Kidney epithelial cell (primary cell): Measurements from ENCODE around the gene SCN10A. TPM values are rescaled to one million over a fixed set of nuclear protein-coding genes. Genes with fewer than 3 reads are reported as not detected.

Experiments
- DNase-seq: peaks from one replicate; pipeline ENCODE4 v3.0.0-alpha.2; 2010; ENCODE audit warnings: low read depth
- H3K27me3 ChIP-seq: 2 replicates; pipeline ENCODE4 v1.6.0; 2011; ENCODE audit warnings: low read length; ENCODE audit not compliant: control insufficient read depth, insufficient read depth
- H3K36me3 ChIP-seq: 2 replicates; pipeline ENCODE4 v1.5.1; 2011; ENCODE audit warnings: low read length; ENCODE audit not compliant: control insufficient read depth, insufficient read depth
- H3K4me3 ChIP-seq: 2 replicates; pipeline ENCODE4 v1.5.1; 2011; ENCODE audit warnings: low read depth, mild to moderate bottlenecking, control low read depth, low read length
- total RNA-seq: library from RNA; depleted of rRNA; stranded (reverse); fragments of >200 nt; gene quantifications from 2 replicates; pipeline ENCODE4 v1.2.3, GENCODE V29; 2015
- TF ChIP-seq, protein P1 (sequence below): IDR thresholded peaks from 2 replicates; pipeline ENCODE4 v1.5.1; 2011; ENCODE audit warnings: mild to moderate bottlenecking, moderate library complexity, low read length, control low read depth, inconsistent platforms; ENCODE audit not compliant: insufficient read depth, poor library complexity, severe bottlenecking

The SCN10A gene
- not detected in 2 replicates for total RNA-seq

- DNase-seq, result no peak
- no peaks in the 10 kb centered on the region for H3K36me3 ChIP-seq
- TF ChIP-seq, protein P1, sequence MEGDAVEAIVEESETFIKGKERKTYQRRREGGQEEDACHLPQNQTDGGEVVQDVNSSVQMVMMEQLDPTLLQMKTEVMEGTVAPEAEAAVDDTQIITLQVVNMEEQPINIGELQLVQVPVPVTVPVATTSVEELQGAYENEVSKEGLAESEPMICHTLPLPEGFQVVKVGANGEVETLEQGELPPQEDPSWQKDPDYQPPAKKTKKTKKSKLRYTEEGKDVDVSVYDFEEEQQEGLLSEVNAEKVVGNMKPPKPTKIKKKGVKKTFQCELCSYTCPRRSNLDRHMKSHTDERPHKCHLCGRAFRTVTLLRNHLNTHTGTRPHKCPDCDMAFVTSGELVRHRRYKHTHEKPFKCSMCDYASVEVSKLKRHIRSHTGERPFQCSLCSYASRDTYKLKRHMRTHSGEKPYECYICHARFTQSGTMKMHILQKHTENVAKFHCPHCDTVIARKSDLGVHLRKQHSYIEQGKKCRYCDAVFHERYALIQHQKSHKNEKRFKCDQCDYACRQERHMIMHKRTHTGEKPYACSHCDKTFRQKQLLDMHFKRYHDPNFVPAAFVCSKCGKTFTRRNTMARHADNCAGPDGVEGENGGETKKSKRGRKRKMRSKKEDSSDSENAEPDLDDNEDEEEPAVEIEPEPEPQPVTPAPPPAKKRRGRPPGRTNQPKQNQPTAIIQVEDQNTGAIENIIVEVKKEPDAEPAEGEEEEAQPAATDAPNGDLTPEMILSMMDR, result no peak
- no peak within 1 kb of the TSS for H3K4me3 ChIP-seq
- H3K27me3 ChIP-seq, result peaks cover 2% of the 10 kb centered on the region
Observed at GRCh38 chr3:38816026-38816425, at the start of gene SCN10A. SCN10A (minus strand) TSS chr3:38816217; CDS start chr3:38794010, 22,207 bp downstream.

DNA sequence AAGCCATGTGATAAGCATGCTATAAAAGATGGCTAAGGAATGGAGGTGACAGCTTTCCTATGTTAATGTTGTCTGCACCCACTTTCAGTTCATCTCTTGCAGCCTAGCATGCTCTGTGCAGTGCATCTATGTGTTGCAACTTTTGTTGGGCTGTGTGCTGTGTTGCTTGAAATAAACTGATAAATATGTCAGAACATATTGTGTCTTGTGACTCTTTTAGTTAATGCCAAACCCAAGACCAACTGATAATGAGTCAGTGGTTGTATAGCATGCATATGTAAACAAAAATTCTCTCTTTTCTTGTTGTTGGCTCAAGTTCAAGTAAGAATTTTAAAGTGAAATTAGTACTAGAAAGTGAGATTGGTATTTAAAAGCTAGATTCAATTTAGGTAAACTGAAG, 37.0 kb upstream of the SCN10A start:
- TF ChIP-seq, protein P1, result no peak
- no peak for DNase-seq
- no peak overlapping the region for H3K4me3 ChIP-seq

GRCh38 chr3:38843898-38844297, 27.9 kb upstream of the SCN10A start:
- TF ChIP-seq, protein P1, result peak; percentile 40
- no peak for DNase-seq
- Histone ChIP-seq H3K36me3 (no peaks in the 10 kb centered on the region), H3K4me3 (no peak overlapping the region), H3K27me3 (peaks cover 4% of the 10 kb centered on the region)

More for the DNA sequence above, 37.0 kb upstream of the SCN10A start:
- Histone ChIP-seq H3K27me3 (no peaks in the 10 kb centered on the region), H3K36me3 (no peaks in the 10 kb centered on the region)

DNA sequence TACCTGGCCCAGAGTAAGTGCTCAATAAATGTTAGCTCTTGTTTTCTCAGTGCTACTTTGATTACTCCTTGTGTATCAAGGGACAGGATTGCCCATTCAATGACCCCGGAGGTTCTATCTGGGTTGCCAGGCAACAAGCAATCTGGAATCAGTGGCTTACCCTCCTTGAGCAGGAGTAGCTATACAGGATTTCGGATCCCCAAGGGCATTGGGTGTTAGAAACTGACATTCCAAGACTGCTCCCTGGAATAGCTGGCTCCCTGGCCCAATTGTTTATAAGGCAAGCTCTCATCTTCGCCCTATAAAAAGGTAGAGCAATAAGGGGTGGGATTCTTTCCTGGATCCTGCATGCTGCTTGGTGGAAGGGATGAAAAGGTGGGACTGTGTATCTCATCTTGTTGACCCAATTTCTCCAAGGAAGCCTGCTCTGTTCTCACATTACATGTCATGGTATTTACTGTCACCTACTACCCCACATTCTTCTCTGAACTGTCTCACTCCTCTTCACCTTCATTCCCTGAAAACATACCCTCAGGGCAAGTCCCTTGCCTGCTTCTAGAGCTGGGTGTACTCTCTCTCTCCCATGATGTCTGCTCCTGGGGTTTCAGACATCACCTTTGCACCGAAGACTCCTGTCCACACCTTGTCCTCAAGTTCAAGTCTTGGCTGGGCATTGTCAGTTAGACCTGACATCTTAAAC, 26.4 kb upstream of the SCN10A start:
- peaks cover 4% of the 10 kb centered on the region for H3K27me3 ChIP-seq
- DNase-seq, result no peak
- H3K4me3 ChIP-seq, result no peak overlapping the region
- TF ChIP-seq, protein P1, result no peak
- H3K36me3 ChIP-seq, result no peaks in the 10 kb centered on the region

DNA sequence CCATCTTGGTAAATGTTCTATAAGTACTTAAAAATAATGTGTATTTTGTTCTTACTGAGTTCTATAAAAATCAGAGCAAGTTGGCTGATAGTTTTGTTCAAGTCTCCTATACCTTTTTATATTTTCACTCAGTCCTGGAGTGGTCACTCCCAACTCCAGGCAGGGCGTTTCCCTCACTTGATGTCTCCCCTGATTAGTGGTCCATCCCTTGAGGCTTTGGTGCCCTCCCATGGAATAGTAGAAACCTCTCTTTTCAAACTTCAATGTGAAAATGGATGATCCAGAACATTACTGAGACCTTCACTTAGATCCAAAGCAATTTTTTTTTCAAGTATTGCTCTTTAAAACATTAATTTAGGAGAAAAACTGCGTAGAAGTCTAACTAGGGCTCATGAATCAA, 25.0 kb upstream of the SCN10A start:
- Histone ChIP-seq H3K27me3 (peaks cover 4% of the 10 kb centered on the region), H3K36me3 (no peaks in the 10 kb centered on the region), H3K4me3 (no peak overlapping the region)
- TF ChIP-seq, protein P1, result no peak
- DNase-seq, result no peak

GRCh38 chr3:38837358-38837757, 21.3 kb upstream of the SCN10A start:
- H3K4me3 ChIP-seq, result no peak overlapping the region
- TF ChIP-seq, protein P1, result no peak
- no peaks in the 10 kb centered on the region for H3K36me3 ChIP-seq
- DNase-seq, result no peak
- no peaks in the 10 kb centered on the region for H3K27me3 ChIP-seq
